HepG2 (cell line): ENCODE results near the gene BTBD7. TPM values are rescaled to one million over a fixed set of nuclear protein-coding genes. Genes with fewer than 3 reads are reported as not detected.

Experiments used
- ELF4 ChIP-seq: sonication (generic); formaldehyde crosslinking; IDR thresholded peaks from 2 replicates; pipeline ENCODE4 v1.5.0; 2020; ENCODE audit warnings: missing genetic modification reagents, mild to moderate bottlenecking, moderate library complexity, borderline replicate concordance
- FOSL1 ChIP-seq: sonication (generic); formaldehyde crosslinking; IDR thresholded peaks from 2 replicates; pipeline ENCODE4 v1.9.0; 2021; ENCODE audit warnings: missing genetic modification reagents, borderline replicate concordance
- MXI1 ChIP-seq: IDR thresholded peaks from 3 replicates; pipeline ENCODE4 v1.6.1; 2012; ENCODE audit warnings: low read depth, low read length, inconsistent platforms, borderline replicate concordance
- NFYC ChIP-seq: IDR thresholded peaks from 2 replicates; pipeline ENCODE4 v1.6.1; 2016; ENCODE audit warnings: missing genetic modification reagents, missing compliant biosample characterization
- TFDP1 ChIP-seq: IDR thresholded peaks from 2 replicates; pipeline ENCODE4 v1.6.1; 2016; ENCODE audit warnings: missing compliant biosample characterization, missing genetic modification reagents, borderline replicate concordance
- ZBTB46 ChIP-seq: sonication (generic); formaldehyde crosslinking; IDR thresholded peaks from 2 replicates; pipeline ENCODE4 v1.4.0; 2020; ENCODE audit warnings: mild to moderate bottlenecking, missing genetic modification reagents, borderline replicate concordance
- ZGPAT ChIP-seq: IDR thresholded peaks from 2 replicates; pipeline ENCODE4 v1.6.1; 2016; ENCODE audit warnings: mild to moderate bottlenecking
- ZKSCAN1 ChIP-seq: fragments of 150-350 bp; IDR thresholded peaks from 2 replicates; pipeline ENCODE4 v1.6.1; 2014; ENCODE audit warnings: low read length
- ZNF20 ChIP-seq: sonication (generic); formaldehyde crosslinking; IDR thresholded peaks from 2 replicates; pipeline ENCODE4 v1.4.0; 2020; ENCODE audit warnings: mild to moderate bottlenecking, moderate library complexity, missing genetic modification reagents
- ZNF234 ChIP-seq: sonication (generic); formaldehyde crosslinking; conservative IDR thresholded peaks from 2 replicates; pipeline ENCODE4 v1.5.1; 2020; ENCODE audit warnings: mild to moderate bottlenecking, missing genetic modification reagents
- ZNF3 ChIP-seq: IDR thresholded peaks from 2 replicates; pipeline ENCODE4 v1.7.0; 2017; ENCODE audit warnings: inconsistent platforms
- ZNF512B ChIP-seq: sonication (generic); formaldehyde crosslinking; IDR thresholded peaks from 2 replicates; pipeline ENCODE4 v1.5.1; 2020; ENCODE audit warnings: missing genetic modification reagents, mild to moderate bottlenecking, borderline replicate concordance
- polyA plus RNA-seq, 8 experiments: library from polyadenylated mRNA; depleted of rRNA in 3 of 8; stranded (reverse) in 7 of 8; unstranded in 1 of 8; fragments of >200 nt; fragmentation: Illumina TruSeq in 4 of 8; extraction: Trizol in 4 of 8; gene quantifications; 2 replicates each; pipeline versions ENCODE4 v1.2.1 to v1.2.3, GENCODE V29; 2011 to 2016; ENCODE audit warnings: low read depth in 4 of 8, missing spikeins in 1 of 8, mixed read lengths in 1 of 8; ENCODE audit not compliant: insufficient read depth in 1 of 8
- total RNA-seq, 5 experiments: library from RNA; depleted of rRNA; stranded (reverse); fragments of >200 nt; fragmentation: Illumina TruSeq; extraction: Trizol; gene quantifications; 2 replicates each; pipeline ENCODE4 v1.2.3, GENCODE V29; 2016; ENCODE audit warnings: low read depth in 1 of 5
- TF ChIP-seq, protein P1 (sequence below): sonication (generic); formaldehyde crosslinking; IDR thresholded peaks from 2 replicates; pipeline ENCODE4 v1.4.0; 2020; ENCODE audit warnings: missing genetic modification reagents
- TF ChIP-seq, protein P2 (sequence below): conservative IDR thresholded peaks from 2 replicates; pipeline ENCODE4 v1.6.1; 2018; ENCODE audit warnings: missing genetic modification reagents

The BTBD7 gene
- total and polyA plus RNA-seq, 2 of the 13 experiments (the other 11 are each of a cell fraction or from before 2014, with no cell fraction given), result 11.6 to 15.2 TPM

- TF ChIP-seq TFDP1 (peak; percentile 98), ZGPAT (CRISPR knock-in tag) (peak; percentile 91), ZNF3 (CRISPR knock-in tag) (no peak), ZKSCAN1 (no peak), ZBTB46 (0 out of 2 replicates have a peak, but pooled peaks have one; percentile 53), ELF4 (peak; percentile 87), MXI1 (peak; percentile 93; the same call in 2 of the 3 replicates), ZNF512B (CRISPR knock-in tag) (no peak), NFYC (peak; percentile 82), FOSL1 (no peak), ZNF20 (CRISPR knock-in tag) (no peak), ZNF234 (no peak)
- TF ChIP-seq, protein P1, sequence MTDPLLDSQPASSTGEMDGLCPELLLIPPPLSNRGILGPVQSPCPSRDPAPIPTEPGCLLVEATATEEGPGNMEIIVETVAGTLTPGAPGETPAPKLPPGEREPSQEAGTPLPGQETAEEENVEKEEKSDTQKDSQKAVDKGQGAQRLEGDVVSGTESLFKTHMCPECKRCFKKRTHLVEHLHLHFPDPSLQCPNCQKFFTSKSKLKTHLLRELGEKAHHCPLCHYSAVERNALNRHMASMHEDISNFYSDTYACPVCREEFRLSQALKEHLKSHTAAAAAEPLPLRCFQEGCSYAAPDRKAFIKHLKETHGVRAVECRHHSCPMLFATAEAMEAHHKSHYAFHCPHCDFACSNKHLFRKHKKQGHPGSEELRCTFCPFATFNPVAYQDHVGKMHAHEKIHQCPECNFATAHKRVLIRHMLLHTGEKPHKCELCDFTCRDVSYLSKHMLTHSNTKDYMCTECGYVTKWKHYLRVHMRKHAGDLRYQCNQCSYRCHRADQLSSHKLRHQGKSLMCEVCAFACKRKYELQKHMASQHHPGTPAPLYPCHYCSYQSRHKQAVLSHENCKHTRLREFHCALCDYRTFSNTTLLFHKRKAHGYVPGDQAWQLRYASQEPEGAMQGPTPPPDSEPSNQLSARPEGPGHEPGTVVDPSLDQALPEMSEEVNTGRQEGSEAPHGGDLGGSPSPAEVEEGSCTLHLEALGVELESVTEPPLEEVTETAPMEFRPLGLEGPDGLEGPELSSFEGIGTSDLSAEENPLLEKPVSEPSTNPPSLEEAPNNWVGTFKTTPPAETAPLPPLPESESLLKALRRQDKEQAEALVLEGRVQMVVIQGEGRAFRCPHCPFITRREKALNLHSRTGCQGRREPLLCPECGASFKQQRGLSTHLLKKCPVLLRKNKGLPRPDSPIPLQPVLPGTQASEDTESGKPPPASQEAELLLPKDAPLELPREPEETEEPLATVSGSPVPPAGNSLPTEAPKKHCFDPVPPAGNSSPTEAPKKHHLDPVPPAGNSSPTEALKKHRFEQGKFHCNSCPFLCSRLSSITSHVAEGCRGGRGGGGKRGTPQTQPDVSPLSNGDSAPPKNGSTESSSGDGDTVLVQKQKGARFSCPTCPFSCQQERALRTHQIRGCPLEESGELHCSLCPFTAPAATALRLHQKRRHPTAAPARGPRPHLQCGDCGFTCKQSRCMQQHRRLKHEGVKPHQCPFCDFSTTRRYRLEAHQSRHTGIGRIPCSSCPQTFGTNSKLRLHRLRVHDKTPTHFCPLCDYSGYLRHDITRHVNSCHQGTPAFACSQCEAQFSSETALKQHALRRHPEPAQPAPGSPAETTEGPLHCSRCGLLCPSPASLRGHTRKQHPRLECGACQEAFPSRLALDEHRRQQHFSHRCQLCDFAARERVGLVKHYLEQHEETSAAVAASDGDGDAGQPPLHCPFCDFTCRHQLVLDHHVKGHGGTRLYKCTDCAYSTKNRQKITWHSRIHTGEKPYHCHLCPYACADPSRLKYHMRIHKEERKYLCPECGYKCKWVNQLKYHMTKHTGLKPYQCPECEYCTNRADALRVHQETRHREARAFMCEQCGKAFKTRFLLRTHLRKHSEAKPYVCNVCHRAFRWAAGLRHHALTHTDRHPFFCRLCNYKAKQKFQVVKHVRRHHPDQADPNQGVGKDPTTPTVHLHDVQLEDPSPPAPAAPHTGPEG (CRISPR knock-in tag), result no peak
- TF ChIP-seq, protein P2, sequence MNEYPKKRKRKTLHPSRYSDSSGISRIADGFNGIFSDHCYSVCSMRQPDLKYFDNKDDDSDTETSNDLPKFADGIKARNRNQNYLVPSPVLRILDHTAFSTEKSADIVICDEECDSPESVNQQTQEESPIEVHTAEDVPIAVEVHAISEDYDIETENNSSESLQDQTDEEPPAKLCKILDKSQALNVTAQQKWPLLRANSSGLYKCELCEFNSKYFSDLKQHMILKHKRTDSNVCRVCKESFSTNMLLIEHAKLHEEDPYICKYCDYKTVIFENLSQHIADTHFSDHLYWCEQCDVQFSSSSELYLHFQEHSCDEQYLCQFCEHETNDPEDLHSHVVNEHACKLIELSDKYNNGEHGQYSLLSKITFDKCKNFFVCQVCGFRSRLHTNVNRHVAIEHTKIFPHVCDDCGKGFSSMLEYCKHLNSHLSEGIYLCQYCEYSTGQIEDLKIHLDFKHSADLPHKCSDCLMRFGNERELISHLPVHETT (CRISPR knock-in tag), result peak; percentile 86
Observed at GRCh38 chr14:93206793-93207467, 125.9 kb downstream of the BTBD7 start, which contains the start of the genes GON7 and UBR7 (continued).
